IMR-90 (cell line): ENCODE data around the gene FOXF1.

Experiments
- BHLHE40 ChIP-seq: fragments of 150-350 bp; IDR thresholded peaks from 2 replicates; pipeline ENCODE4 v1.6.1; 2016; ENCODE audit warnings: mild to moderate bottlenecking, low read depth, low read length
- POLR2A ChIP-seq: IDR thresholded peaks from 2 replicates; pipeline ENCODE4 v1.6.1; 2012; ENCODE audit warnings: mild to moderate bottlenecking, low read depth, low read length
- RAD21 ChIP-seq: IDR thresholded peaks from 2 replicates; pipeline ENCODE4 v1.6.1; 2012; ENCODE audit warnings: low read length, improper control_type of control experiment
- TF ChIP-seq, protein P1 (sequence below): conservative IDR thresholded peaks from 2 replicates; pipeline ENCODE4 v1.5.1; 2012; ENCODE audit warnings: mild to moderate bottlenecking, low read depth, low read length, improper control_type of control experiment

DNA sequence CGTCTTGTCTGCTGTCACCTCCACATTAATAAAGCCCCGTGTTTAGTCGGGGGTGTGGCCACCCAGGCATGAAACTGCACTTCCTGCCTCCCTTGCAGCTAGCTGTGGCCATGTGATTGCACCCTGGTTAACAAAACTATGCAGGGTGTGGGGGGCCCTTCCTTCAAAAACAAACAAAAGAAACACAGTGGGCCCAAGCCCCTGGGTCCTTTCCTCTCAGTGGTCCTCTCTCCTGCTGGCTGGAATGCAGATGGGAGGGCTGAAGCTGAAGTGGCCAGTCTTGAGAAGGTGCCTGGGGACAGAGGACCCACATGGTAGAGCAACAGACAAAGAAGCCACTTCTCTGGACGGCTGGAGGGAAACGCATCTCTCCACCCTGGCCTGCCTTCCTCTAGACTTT is 38.0 kb upstream of the FOXF1 start:
- TF ChIP-seq, protein P1, sequence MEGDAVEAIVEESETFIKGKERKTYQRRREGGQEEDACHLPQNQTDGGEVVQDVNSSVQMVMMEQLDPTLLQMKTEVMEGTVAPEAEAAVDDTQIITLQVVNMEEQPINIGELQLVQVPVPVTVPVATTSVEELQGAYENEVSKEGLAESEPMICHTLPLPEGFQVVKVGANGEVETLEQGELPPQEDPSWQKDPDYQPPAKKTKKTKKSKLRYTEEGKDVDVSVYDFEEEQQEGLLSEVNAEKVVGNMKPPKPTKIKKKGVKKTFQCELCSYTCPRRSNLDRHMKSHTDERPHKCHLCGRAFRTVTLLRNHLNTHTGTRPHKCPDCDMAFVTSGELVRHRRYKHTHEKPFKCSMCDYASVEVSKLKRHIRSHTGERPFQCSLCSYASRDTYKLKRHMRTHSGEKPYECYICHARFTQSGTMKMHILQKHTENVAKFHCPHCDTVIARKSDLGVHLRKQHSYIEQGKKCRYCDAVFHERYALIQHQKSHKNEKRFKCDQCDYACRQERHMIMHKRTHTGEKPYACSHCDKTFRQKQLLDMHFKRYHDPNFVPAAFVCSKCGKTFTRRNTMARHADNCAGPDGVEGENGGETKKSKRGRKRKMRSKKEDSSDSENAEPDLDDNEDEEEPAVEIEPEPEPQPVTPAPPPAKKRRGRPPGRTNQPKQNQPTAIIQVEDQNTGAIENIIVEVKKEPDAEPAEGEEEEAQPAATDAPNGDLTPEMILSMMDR, result no peak
- no peak for TF ChIP-seq POLR2A
- no peak for TF ChIP-seq BHLHE40
- no peak for TF ChIP-seq RAD21
